Calu3 (cell line): ENCODE data around the gene VSIR. TPM values are rescaled to one million over a fixed set of nuclear protein-coding genes. Genes with fewer than 3 reads are reported as not detected.

ENCODE experiments used
- BruUV-seq: library from RNA; stranded (reverse); fragments of 400-500 nt; replicated peaks from 2 replicates; lab custom pipeline; 2021; lab: Mats Ljungman, UMichigan
- CTCF ChIA-PET: fragments of 300-600 bp; sonication (Branson Sonifier 250); formaldehyde crosslinking; loops from one replicate; lab custom pipeline; 2022; ENCODE audit warnings: antibody characterized with exemption; lab: Charles Lee
- DNase-seq: peaks from one replicate; pipeline ENCODE4 v3.0.0; 2022
- H3K27ac Mint-ChIP-seq: one replicate; pipeline ENCODE4 v1.8.0; 2022; ENCODE audit warnings: mixed read lengths; ENCODE audit not compliant: unreplicated experiment
- H3K27me3 Mint-ChIP-seq: one replicate; pipeline ENCODE4 v1.8.0; 2022; ENCODE audit warnings: mixed read lengths; ENCODE audit not compliant: unreplicated experiment
- H3K36me3 Mint-ChIP-seq: one replicate; pipeline ENCODE4 v1.8.0; 2022; ENCODE audit warnings: mild to moderate bottlenecking, moderate library complexity, mixed read lengths; ENCODE audit not compliant: insufficient read depth, unreplicated experiment
- H3K4me1 Mint-ChIP-seq: one replicate; pipeline ENCODE4 v1.8.0; 2022; ENCODE audit warnings: mild to moderate bottlenecking, low read depth, mixed read lengths; ENCODE audit not compliant: unreplicated experiment
- H3K4me3 Mint-ChIP-seq: one replicate; pipeline ENCODE4 v1.8.0; 2022; ENCODE audit warnings: mild to moderate bottlenecking, low read depth, moderate library complexity, mixed read lengths; ENCODE audit not compliant: unreplicated experiment
- H3K9me3 Mint-ChIP-seq: one replicate; pipeline ENCODE4 v1.8.0; 2022; ENCODE audit warnings: low read depth, mixed read lengths; ENCODE audit not compliant: unreplicated experiment
- CTCF ChIP-seq: fragments of 200-600 bp; IDR thresholded peaks from one replicate; pipeline ENCODE4 v1.8.0; 2022; ENCODE audit warnings: antibody characterized with exemption; ENCODE audit not compliant: unreplicated experiment
- intact Hi-C: fragments of 100-400 bp; cut with micrococcal nuclease; formaldehyde crosslinking; loops from one replicate; pipeline ENCODE4 v1.10.0; 2022; ENCODE audit not compliant: unreplicated experiment
- total RNA-seq: library from RNA; stranded (reverse); gene quantifications from 2 replicates; pipeline ENCODE4 v1.2.3, GENCODE V29; 2022

The VSIR gene
- total RNA-seq, 1 experiment from 2014 or later: 30.1 TPM

GRCh38 chr10:71772832-71773220 lies 494 bp downstream of the VSIR start:
- TSS peak; percentile 18 for BruUV-seq
- Mint-ChIP-seq H3K9me3 (no peaks in the 10 kb centered on the region), H3K4me3 (peak overlapping the region; percentile 87), H3K4me1 (peaks cover 39% of the 10 kb centered on the region), H3K27me3 (no peaks in the 10 kb centered on the region), H3K27ac (peak overlapping the region; percentile 43), H3K36me3 (peaks cover 26% of the 10 kb centered on the region)
- no peak for DNase-seq
- no peak for TF ChIP-seq CTCF
- intact Hi-C loops: no loop called here
- CTCF ChIA-PET: interaction anchor here (0.6 to 2.6 kb wide), 12 partner anchors 8 to 358 kb away, joined by 3 to 19 read pairs (median 4); no protein-coding TSS in a partner anchor

GRCh38 chr10:71771821-71772617 lies 1.3 kb downstream of the VSIR start:
- Mint-ChIP-seq H3K4me3 (peak overlapping the region; percentile 87), H3K9me3 (no peaks in the 10 kb centered on the region), H3K27me3 (no peaks in the 10 kb centered on the region), H3K36me3 (peaks cover 34% of the 10 kb centered on the region), H3K4me1 (peaks cover 47% of the 10 kb centered on the region), H3K27ac (no peak overlapping the region)
- CTCF ChIA-PET: interaction anchor here (0.5 to 2.6 kb wide), 5 partner anchors 43 to 357 kb away, joined by 4 to 19 read pairs (median 6); no protein-coding TSS in a partner anchor
- DNase-seq: peak; percentile 60
- no TSS peak for BruUV-seq
- no peak for TF ChIP-seq CTCF
- intact Hi-C loops: no loop called here

- no peak for TF ChIP-seq CTCF
- Mint-ChIP-seq H3K9me3 (no peaks in the 10 kb centered on the region), H3K4me3 (no peak overlapping the region), H3K27me3 (no peaks in the 10 kb centered on the region), H3K36me3 (peaks cover 41% of the 10 kb centered on the region), H3K27ac (no peak overlapping the region), H3K4me1 (peaks cover 56% of the 10 kb centered on the region)
- intact Hi-C loops: no loop called here
- CTCF ChIA-PET: no interaction called here
- no TSS peak for BruUV-seq
- DNase-seq: no peak
These were observed 2.1 kb downstream of the VSIR start for GRCh38 chr10:71771204-71771603.

GRCh38 chr10:71770789-71771188 lies 2.5 kb downstream of the VSIR start:
- H3K27ac Mint-ChIP-seq: no peak overlapping the region
- H3K9me3 Mint-ChIP-seq: no peaks in the 10 kb centered on the region
- no peaks in the 10 kb centered on the region for H3K27me3 Mint-ChIP-seq
- intact Hi-C loops: no loop called here
- no peak for DNase-seq
- CTCF ChIA-PET: interaction anchor here (0.6 kb wide), 1 partner anchor 162 kb away, joined by 3 read pairs; no protein-coding TSS in a partner anchor
- H3K4me3 Mint-ChIP-seq: no peak overlapping the region
- peaks cover 60% of the 10 kb centered on the region for H3K4me1 Mint-ChIP-seq
- H3K36me3 Mint-ChIP-seq: peaks cover 41% of the 10 kb centered on the region
- no TSS peak for BruUV-seq
- no peak for TF ChIP-seq CTCF
